Right lobe of liver (tissue), 6 donors: Measurements from ENCODE around the gene TM7SF3. TPM values are rescaled to one million over a fixed set of nuclear protein-coding genes. Genes with fewer than 3 reads are reported as not detected.

Experiments used
- ATAC-seq, 4 donors: fragments of 200-7000 bp; cut with Tn5 transposase; one replicate each; pipeline ENCODE4 v1.9.1; 2020; ENCODE audit warnings: mild to moderate bottlenecking in 4 of 4, moderate library complexity in 4 of 4
- DNase-seq, 3 donors: peaks; one replicate each; pipeline ENCODE4 v3.0.0-alpha.2; 2020
- H3K27ac ChIP-seq, 3 donors: fragments of 200-600 bp; one replicate each; pipeline ENCODE4 v1.8.0; 2022
- H3K27me3 ChIP-seq, 2 donors: fragments of 200-600 bp; one replicate each; pipeline ENCODE4 v1.8.0; 2022
- H3K36me3 ChIP-seq, 4 donors: fragments of 200-600 bp; sonication (generic) in 1 of 4; one replicate each; pipeline versions ENCODE4 v1.5.1 to v1.8.0; 2017 to 2022; ENCODE audit warnings: control low read depth in 1 of 4
- H3K4me1 ChIP-seq, 4 donors: fragments of 200-600 bp; sonication (generic) in 1 of 4; one replicate each; pipeline versions ENCODE4 v1.5.1 to v1.8.0; 2017 to 2022; ENCODE audit warnings: control low read depth in 1 of 4
- H3K4me3 ChIP-seq, 3 donors: fragments of 200-600 bp; one replicate each; pipeline ENCODE4 v1.8.0; 2022
- H3K9me3 ChIP-seq, 4 donors: fragments of 200-600 bp; sonication (generic) in 1 of 4; one replicate each; pipeline versions ENCODE4 v1.5.1 to v1.8.0; 2017 to 2022; ENCODE audit warnings: control low read depth in 1 of 4
- POLR2A ChIP-seq: fragments of 450-650 bp; IDR thresholded peaks from one replicate; pipeline ENCODE4 v1.6.1; 2017; ENCODE audit warnings: antibody characterized with exemption, mild to moderate bottlenecking
- whole genome bisulfite sequencing: methylation state at CpG from one replicate; pipeline ENCODE4 v1.1.6; 2018; ENCODE audit warnings: low coverage, low lambda C conversion rate; ENCODE audit not compliant: insufficient coverage; ENCODE audit errors: missing lambda C conversion rate; 5-methylcytosine and 5-hydroxymethylcytosine counted together
- intact Hi-C, 2 donors: fragments of 100-400 bp; cut with DNase I; formaldehyde crosslinking; loops; one replicate each; pipeline versions ENCODE4 v1.11.2 to v1.14.1; 2022
- total RNA-seq, 6 experiments: library from RNA; depleted of rRNA in 2 of 6; stranded (reverse); fragments of >200 nt in 2 of 6; fragmentation: NEBNext Ultra II Directional in 3 of 6; extraction: Animal tissue kit (Norgen Biotek cat#: 25700) in 3 of 6; gene quantifications; one replicate each; pipeline versions ENCODE4 v1.1.0 to v1.2.4, GENCODE V29; 2016 to 2023
- TF ChIP-seq, protein P1 (sequence below), 4 donors: fragments of 200-600 bp in 3 of 4; fragments of 450-650 bp in 1 of 4; IDR thresholded peaks; one replicate each; pipeline versions ENCODE4 v1.5.1 to v1.8.0; 2016 to 2022; ENCODE audit warnings: antibody characterized with exemption in 4 of 4, mild to moderate bottlenecking in 2 of 4
- donor health status: DM: no; HTN: yes; CAD: no.
- donor health status: DM: no; HTN: no; CAD: no.
- donor health status: DM: no; HTN: no; CAD: no.
- donor health status: DM: no; HTN: yes; CAD: no.
- donor health status: DM: no; HTN: yes; CAD: no.

Gene TM7SF3
- total RNA-seq, 6 experiments from 2014 or later = 38.4 to 75.1 (median 62.8) TPM

DNA sequence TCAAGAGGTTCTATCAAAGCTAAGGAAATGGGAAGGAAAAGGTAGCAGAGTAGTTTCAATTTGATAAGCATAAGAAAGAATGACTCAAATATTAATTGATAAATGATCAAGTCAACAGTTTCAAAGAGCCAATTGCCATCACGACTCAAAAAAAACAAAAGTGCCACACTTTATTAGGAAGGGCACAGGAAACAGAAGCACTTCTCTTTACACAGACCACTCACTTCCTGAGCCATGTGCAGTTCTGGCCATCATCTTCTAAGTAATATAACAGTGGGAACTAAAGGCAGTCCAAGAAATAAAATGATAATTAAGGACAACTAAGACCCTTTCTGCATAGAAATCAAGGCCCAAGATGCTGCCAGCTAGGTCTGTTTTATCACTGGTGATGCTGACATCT lies 13.2 kb downstream of the TM7SF3 start:
- WGBS = 41% methylated on average over 1 of the region's 1 CpG
- no peak for TF ChIP-seq POLR2A
- TF ChIP-seq, protein P1, sequence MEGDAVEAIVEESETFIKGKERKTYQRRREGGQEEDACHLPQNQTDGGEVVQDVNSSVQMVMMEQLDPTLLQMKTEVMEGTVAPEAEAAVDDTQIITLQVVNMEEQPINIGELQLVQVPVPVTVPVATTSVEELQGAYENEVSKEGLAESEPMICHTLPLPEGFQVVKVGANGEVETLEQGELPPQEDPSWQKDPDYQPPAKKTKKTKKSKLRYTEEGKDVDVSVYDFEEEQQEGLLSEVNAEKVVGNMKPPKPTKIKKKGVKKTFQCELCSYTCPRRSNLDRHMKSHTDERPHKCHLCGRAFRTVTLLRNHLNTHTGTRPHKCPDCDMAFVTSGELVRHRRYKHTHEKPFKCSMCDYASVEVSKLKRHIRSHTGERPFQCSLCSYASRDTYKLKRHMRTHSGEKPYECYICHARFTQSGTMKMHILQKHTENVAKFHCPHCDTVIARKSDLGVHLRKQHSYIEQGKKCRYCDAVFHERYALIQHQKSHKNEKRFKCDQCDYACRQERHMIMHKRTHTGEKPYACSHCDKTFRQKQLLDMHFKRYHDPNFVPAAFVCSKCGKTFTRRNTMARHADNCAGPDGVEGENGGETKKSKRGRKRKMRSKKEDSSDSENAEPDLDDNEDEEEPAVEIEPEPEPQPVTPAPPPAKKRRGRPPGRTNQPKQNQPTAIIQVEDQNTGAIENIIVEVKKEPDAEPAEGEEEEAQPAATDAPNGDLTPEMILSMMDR (IDR thresholded peaks at IDR 0.05) = no peak

DNA sequence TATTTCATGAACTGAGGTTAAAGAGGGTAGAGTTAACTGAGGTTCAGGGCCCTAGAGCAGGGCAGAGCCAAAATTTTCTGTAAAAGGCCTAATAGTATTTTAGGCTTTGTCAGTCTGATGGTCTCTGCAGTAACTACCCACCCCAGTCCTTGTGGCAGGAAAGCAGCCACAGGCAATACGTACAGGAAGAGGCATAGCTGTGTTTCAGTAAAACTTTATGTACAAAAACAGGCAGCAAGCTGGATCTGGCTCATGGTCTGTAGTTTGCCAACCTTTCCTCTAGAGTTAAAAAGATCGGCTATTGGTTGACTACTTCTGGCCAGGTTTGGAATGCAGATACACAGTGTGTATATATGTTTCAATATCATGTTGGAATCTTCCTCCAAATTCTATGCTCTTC lies 17.2 kb downstream of the TM7SF3 start:
- Histone ChIP-seq H3K9me3 (no peaks in the 10 kb centered on the region), H3K4me1 (peaks cover 0 to 16% (median 2%) of the 10 kb centered on the region in 4 donors), H3K27ac (peak overlapping the region in 1 of 3 donors; percentile 3), H3K4me3 (no peak overlapping the region), H3K27me3 (no peaks in the 10 kb centered on the region), H3K36me3 (peaks cover 0 to 18% (median 8%) of the 10 kb centered on the region in 4 donors)
- DNase-seq = no peak
- WGBS = 58% methylated on average over 2 of the region's 2 CpGs
- TF ChIP-seq POLR2A = no peak
- TF ChIP-seq, protein P1 (IDR thresholded peaks at IDR 0.05) = no peak
- ATAC-seq = peak; percentile 21 to 61 (median 35)
- intact Hi-C loops = no loop called here

More for the DNA sequence above, 13.2 kb downstream of the TM7SF3 start:
- Histone ChIP-seq H3K27ac (no peak overlapping the region), H3K9me3 (no peaks in the 10 kb centered on the region), H3K27me3 (no peaks in the 10 kb centered on the region), H3K4me1 (peaks cover 0 to 13% (median 0%) of the 10 kb centered on the region in 4 donors), H3K4me3 (no peak overlapping the region), H3K36me3 (peaks cover 0 to 4% (median under 1%) of the 10 kb centered on the region in 4 donors)
- intact Hi-C loops = no loop called here
- DNase-seq = no peak
- peak in 1 of 4 donors; percentile 15 for ATAC-seq

DNA sequence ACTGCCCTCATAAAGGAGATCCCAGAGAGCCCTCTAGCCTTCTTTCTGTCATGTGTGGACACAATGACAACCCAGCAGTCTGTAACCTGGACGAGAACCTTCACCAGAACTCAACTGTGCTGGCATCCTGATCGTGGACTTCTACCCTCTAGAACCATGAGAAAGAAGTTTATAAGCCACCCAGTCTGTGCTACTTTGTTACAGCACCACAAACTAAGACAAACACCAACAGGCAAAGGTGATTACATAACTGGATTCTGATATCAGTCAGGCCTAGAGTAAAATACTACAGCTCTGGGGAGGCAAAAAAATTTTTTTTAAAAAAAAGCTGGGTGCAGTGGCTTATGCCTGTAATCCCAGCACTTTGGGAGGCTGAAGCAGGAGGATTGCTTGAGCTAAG lies 18.5 kb downstream of the TM7SF3 start:
- H3K27ac ChIP-seq = peak overlapping the region in 1 of 3 donors; percentile 9
- DNase-seq (no peak), ATAC-seq (peak; percentile 38 to 82 (median 51))
- intact Hi-C loops = no loop called here
- no peak overlapping the region for H3K4me3 ChIP-seq
- no peaks in the 10 kb centered on the region for H3K27me3 ChIP-seq
- peaks cover 0 to 20% (median 2%) of the 10 kb centered on the region in 4 donors for H3K4me1 ChIP-seq
- H3K36me3 ChIP-seq = peaks cover 0 to 18% (median 8%) of the 10 kb centered on the region in 4 donors
- H3K9me3 ChIP-seq = no peaks in the 10 kb centered on the region
- TF ChIP-seq, protein P1 (IDR thresholded peaks at IDR 0.05) = no peak
- no peak for TF ChIP-seq POLR2A
- 44% methylated on average over 2 of the region's 2 CpGs for WGBS

DNA sequence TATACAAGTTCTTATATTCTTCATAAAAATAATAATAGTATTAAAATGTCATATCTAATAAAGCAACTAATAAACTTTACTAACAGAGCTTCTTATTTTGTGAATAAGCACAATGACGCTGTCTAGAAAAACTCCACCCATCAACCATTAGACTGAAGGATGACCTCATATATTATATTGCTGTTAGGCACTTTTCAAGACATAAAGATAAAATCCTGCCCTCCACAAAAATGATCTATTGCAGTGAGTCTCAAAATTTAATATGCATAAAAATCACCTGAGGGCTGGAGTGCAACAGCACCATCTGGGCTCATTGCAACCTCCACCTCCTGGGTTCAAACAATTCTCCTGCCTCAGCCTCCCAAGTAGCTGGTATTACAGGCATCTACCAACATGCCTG lies 20.1 kb downstream of the TM7SF3 start:
- Histone ChIP-seq H3K4me1 (peaks cover 0 to 20% (median 2%) of the 10 kb centered on the region in 4 donors), H3K36me3 (peaks cover 0 to 18% (median 7%) of the 10 kb centered on the region in 4 donors), H3K27me3 (no peaks in the 10 kb centered on the region), H3K9me3 (no peaks in the 10 kb centered on the region), H3K27ac (no peak overlapping the region), H3K4me3 (no peak overlapping the region)
- ATAC-seq (no peak), DNase-seq (no peak)
- TF ChIP-seq, protein P1 (IDR thresholded peaks at IDR 0.05) = no peak
- no peak for TF ChIP-seq POLR2A
- intact Hi-C loops = no loop called here
- WGBS = 92% methylated on average over 1 of the region's 1 CpG
